Eye (tissue), 1 donor: ENCODE results near the gene FER.
"Not testable (repeated sequence)": the region's sequence is repeated elsewhere in the genome, so short reads cannot be mapped to it uniquely, and the experiment has no call there.

Experiments used
- DNase-seq: peaks from one replicate; pipeline ENCODE4 v3.0.0-alpha.2; 2015

FER gene

GRCh38 chr5:108898707-108899106, 151.0 kb downstream of the FER start:
- DNase-seq = no peak

- DNase-seq = not testable (repeated sequence)
Observed at GRCh38 chr5:108899244-108899643, 151.5 kb downstream of the FER start.

- no peak for DNase-seq
Observed at GRCh38 chr5:108900668-108901067, 153.0 kb downstream of the FER start.

- no peak for DNase-seq
Observed at GRCh38 chr5:108905805-108906204, 158.1 kb downstream of the FER start.

- DNase-seq = no peak
Observed at GRCh38 chr5:108910627-108911026, 162.9 kb downstream of the FER start.

GRCh38 chr5:108911055-108911454, 163.4 kb downstream of the FER start:
- no peak for DNase-seq

GRCh38 chr5:108917596-108917995, 169.9 kb downstream of the FER start:
- DNase-seq = no peak

- no peak for DNase-seq
Observed at GRCh38 chr5:108919591-108920326, 172.1 kb downstream of the FER start.

GRCh38 chr5:108924457-108924961, 176.8 kb downstream of the FER start:
- DNase-seq = no peak

- no peak for DNase-seq
Observed at GRCh38 chr5:108925073-108925472, 177.4 kb downstream of the FER start.

GRCh38 chr5:108930107-108930506, 182.4 kb downstream of the FER start:
- DNase-seq = no peak

- no peak for DNase-seq
Observed at GRCh38 chr5:108935611-108936010, 187.9 kb downstream of the FER start.

GRCh38 chr5:108937221-108937620, 189.5 kb downstream of the FER start:
- no peak for DNase-seq

- no peak for DNase-seq
Observed at GRCh38 chr5:108940506-108940905, 192.8 kb downstream of the FER start.

GRCh38 chr5:108941746-108942145, 194.0 kb downstream of the FER start:
- no peak for DNase-seq

GRCh38 chr5:108942701-108943100, 195.0 kb downstream of the FER start:
- peak; percentile 23 for DNase-seq

- peak; percentile 2 for DNase-seq
Observed at GRCh38 chr5:108945094-108945493, 197.4 kb downstream of the FER start.

- no peak for DNase-seq
Observed at GRCh38 chr5:108946008-108946407, 198.3 kb downstream of the FER start.

- DNase-seq = no peak
Observed at GRCh38 chr5:108947164-108947563, 199.5 kb downstream of the FER start.

- DNase-seq = no peak
Observed at GRCh38 chr5:108950276-108950675, 202.6 kb downstream of the FER start.

- DNase-seq = no peak
Observed at GRCh38 chr5:108953940-108954339, 206.2 kb downstream of the FER start.

- no peak for DNase-seq
Observed at GRCh38 chr5:108957333-108957732, 209.6 kb downstream of the FER start.

- no peak for DNase-seq
Observed at GRCh38 chr5:108966910-108967309, 219.2 kb downstream of the FER start.

- DNase-seq = no peak
Observed at GRCh38 chr5:108974594-108974993, 226.9 kb downstream of the FER start.

GRCh38 chr5:108975697-108976096, 228.0 kb downstream of the FER start:
- DNase-seq = no peak
